Gastrocnemius medialis (tissue), 4 donors: ENCODE results near the gene SMARCD1. TPM values are rescaled to one million over a fixed set of nuclear protein-coding genes. Genes with fewer than 3 reads are reported as not detected.

Source experiments
- ATAC-seq, 2 donors: fragments of 150-250 bp; one replicate each; pipeline ENCODE4 v1.9.1; 2016
- DNase-seq, 2 donors: peaks; one replicate each; pipeline ENCODE4 v3.0.0-alpha.2; 2019
- H3K27ac ChIP-seq, 4 donors: fragments of 200-600 bp; sonication (generic); 1 replicate in 1 of 4; 2 replicates in 3 of 4; pipeline ENCODE4 v1.5.1; 2016 to 2018; ENCODE audit warnings: mild to moderate bottlenecking in 2 of 4, moderate library complexity in 1 of 4
- H3K27me3 ChIP-seq, 3 donors: fragments of 200-600 bp; sonication (generic) in 2 of 3; 1 replicate in 1 of 3; 2 replicates in 2 of 3; pipeline versions ENCODE4 v1.5.1 to v1.6.0; 2016 to 2019; ENCODE audit warnings: mild to moderate bottlenecking in 1 of 3, moderate library complexity in 1 of 3
- H3K36me3 ChIP-seq, 2 donors: fragments of 200-600 bp; sonication (generic) in 1 of 2; one replicate each; pipeline ENCODE4 v1.5.1; 2017 to 2018
- H3K4me1 ChIP-seq, 2 donors: fragments of 200-600 bp; sonication (generic) in 1 of 2; one replicate each; pipeline ENCODE4 v1.5.1; 2016 to 2017; ENCODE audit warnings: mild to moderate bottlenecking in 2 of 2
- H3K4me3 ChIP-seq, 4 donors: fragments of 200-600 bp; sonication (generic) in 3 of 4; 1 replicate in 1 of 4; 2 replicates in 3 of 4; pipeline ENCODE4 v1.5.1; 2016 to 2019; ENCODE audit warnings: mild to moderate bottlenecking in 2 of 4
- H3K9me3 ChIP-seq, 3 donors: fragments of 200-600 bp; sonication (generic) in 2 of 3; 1 replicate in 1 of 3; 2 replicates in 2 of 3; pipeline ENCODE4 v1.5.1; 2016 to 2019
- POLR2A ChIP-seq, 2 donors: fragments of 450-650 bp; IDR thresholded peaks; one replicate each; pipeline ENCODE4 v1.6.1; 2017; ENCODE audit warnings: antibody characterized with exemption in 2 of 2, mild to moderate bottlenecking in 2 of 2, moderate library complexity in 2 of 2
- in situ Hi-C, 4 donors: fragments of 200-750 bp; cut with MboI; loops; one replicate each; pipeline versions ENCODE4 v1.15.0 to v1.8.0; 2017; ENCODE audit warnings: low sequenced_read_pairs in 4 of 4
- intact Hi-C: fragments of 100-400 bp; cut with DNase I; formaldehyde crosslinking; loops from one replicate; pipeline ENCODE4 v1.15.1; 2023; ENCODE audit warnings: low total_unique reads
- total RNA-seq, 4 donors: library from RNA; depleted of rRNA; stranded (reverse); fragments of >200 nt; gene quantifications; one replicate each; pipeline versions ENCODE4 v1.1.0 to v1.2.3, GENCODE V29; 2016
- TF ChIP-seq, protein P1 (sequence below), 5 experiments: fragments of 450-650 bp in 3 of 5; fragments of 200-600 bp in 2 of 5; sonication (generic) in 2 of 5; IDR thresholded peaks in 4 of 5; conservative IDR thresholded peaks in 1 of 5; 1 replicate in 4 of 5; 2 replicates in 1 of 5; pipeline ENCODE4 v1.5.1; 2016 to 2019; ENCODE audit warnings: antibody characterized with exemption in 5 of 5, mild to moderate bottlenecking in 3 of 5, moderate library complexity in 3 of 5

Gene SMARCD1
- total RNA-seq, 4 donors from 2014 or later, result 16.9 to 27.3 (median 20.1) TPM

DNA sequence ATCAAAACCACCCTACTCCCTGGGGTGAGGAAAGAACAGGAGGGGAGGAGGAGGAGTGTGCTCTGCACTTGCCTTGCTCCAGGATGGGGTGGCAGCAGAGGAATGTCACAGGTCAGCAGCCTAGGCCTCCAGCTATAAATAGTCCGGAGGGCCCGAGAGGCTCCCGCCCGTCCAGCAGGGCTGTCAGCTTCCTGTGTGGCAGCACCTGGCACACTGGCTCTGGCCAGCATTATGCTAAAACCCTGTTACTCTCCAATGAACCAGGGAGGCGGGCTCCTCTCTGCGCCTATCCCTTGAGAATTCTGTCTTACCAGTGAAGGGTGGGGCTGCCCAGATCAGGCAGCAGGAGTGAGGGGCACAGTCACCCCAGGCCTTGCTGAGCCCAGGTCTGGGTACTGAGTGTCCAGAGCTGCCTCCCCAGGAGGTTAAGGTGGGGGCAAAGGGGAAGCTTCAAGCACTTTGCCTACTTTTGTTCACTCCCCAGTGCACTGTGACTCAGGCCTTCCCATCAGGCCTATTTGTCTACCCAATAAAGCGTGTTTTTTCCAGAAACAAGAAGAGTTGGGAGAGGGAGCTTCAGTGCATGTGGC is 25.7 kb downstream of the SMARCD1 start:
- peak; percentile 49 to 59 for ATAC-seq
- peak overlapping the region; percentile 45 to 96 (median 50) for H3K4me3 ChIP-seq
- intact Hi-C loops, result loop anchor here (1.0 to 5.0 kb wide), 5 partner anchors 56 to 369 kb away; partner anchors contain the start of genes CERS5, LARP4, RACGAP1 and TMBIM6
- no peaks in the 10 kb centered on the region for H3K9me3 ChIP-seq
- peaks cover 70 to 83% of the 10 kb centered on the region in 2 donors for H3K4me1 ChIP-seq
- peak; percentile 85 to 96 for DNase-seq
- TF ChIP-seq, protein P1, sequence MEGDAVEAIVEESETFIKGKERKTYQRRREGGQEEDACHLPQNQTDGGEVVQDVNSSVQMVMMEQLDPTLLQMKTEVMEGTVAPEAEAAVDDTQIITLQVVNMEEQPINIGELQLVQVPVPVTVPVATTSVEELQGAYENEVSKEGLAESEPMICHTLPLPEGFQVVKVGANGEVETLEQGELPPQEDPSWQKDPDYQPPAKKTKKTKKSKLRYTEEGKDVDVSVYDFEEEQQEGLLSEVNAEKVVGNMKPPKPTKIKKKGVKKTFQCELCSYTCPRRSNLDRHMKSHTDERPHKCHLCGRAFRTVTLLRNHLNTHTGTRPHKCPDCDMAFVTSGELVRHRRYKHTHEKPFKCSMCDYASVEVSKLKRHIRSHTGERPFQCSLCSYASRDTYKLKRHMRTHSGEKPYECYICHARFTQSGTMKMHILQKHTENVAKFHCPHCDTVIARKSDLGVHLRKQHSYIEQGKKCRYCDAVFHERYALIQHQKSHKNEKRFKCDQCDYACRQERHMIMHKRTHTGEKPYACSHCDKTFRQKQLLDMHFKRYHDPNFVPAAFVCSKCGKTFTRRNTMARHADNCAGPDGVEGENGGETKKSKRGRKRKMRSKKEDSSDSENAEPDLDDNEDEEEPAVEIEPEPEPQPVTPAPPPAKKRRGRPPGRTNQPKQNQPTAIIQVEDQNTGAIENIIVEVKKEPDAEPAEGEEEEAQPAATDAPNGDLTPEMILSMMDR (IDR thresholded peaks at IDR 0.05 in 4 of 5, conservative IDR thresholded peaks at IDR 0.05 in 1 of 5), result no peak
- TF ChIP-seq POLR2A (IDR thresholded peaks at IDR 0.05), result peak; percentile 41 to 55
- H3K27me3 ChIP-seq, result no peaks in the 10 kb centered on the region
- H3K36me3 ChIP-seq, result peaks cover 0 to 6% of the 10 kb centered on the region in 2 donors
- peak overlapping the region; percentile 92 to 95 (median 95) for H3K27ac ChIP-seq
- in situ Hi-C loops, result no loop called here

DNA sequence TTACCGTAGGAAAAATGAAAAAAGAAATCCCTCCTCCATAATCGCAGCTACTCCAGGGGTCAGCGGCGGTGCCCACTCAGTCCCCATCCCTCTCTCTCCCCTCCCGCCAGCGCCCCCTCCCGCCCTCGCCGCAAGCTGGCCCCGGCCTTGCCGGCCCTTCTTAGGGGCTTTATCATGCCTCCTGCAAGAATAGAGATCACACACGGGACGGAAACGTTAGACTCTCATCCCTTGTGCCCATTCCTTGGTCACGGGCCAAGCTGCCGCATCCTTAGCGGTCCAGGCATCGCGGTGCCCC is 26.2 kb downstream of the SMARCD1 start:
- Histone ChIP-seq H3K4me1 (peaks cover 67 to 83% of the 10 kb centered on the region in 2 donors), H3K36me3 (peaks cover 0 to 6% of the 10 kb centered on the region in 2 donors), H3K27me3 (no peaks in the 10 kb centered on the region), H3K9me3 (no peaks in the 10 kb centered on the region), H3K27ac (peak overlapping the region; percentile 92 to 95 (median 95)), H3K4me3 (peak overlapping the region; percentile 45 to 96 (median 50))
- in situ Hi-C loops (no loop called here), intact Hi-C loops (loop anchor here (1.0 to 5.0 kb wide), 5 partner anchors 56 to 369 kb away; partner anchors contain the start of genes CERS5, LARP4, RACGAP1 and TMBIM6)
- ATAC-seq, result peak; percentile 1 to 2
- no peak for DNase-seq
- no peak for TF ChIP-seq POLR2A (IDR thresholded peaks at IDR 0.05)
- TF ChIP-seq, protein P1 (IDR thresholded peaks at IDR 0.05 in 4 of 5, conservative IDR thresholded peaks at IDR 0.05 in 1 of 5), result no peak

DNA sequence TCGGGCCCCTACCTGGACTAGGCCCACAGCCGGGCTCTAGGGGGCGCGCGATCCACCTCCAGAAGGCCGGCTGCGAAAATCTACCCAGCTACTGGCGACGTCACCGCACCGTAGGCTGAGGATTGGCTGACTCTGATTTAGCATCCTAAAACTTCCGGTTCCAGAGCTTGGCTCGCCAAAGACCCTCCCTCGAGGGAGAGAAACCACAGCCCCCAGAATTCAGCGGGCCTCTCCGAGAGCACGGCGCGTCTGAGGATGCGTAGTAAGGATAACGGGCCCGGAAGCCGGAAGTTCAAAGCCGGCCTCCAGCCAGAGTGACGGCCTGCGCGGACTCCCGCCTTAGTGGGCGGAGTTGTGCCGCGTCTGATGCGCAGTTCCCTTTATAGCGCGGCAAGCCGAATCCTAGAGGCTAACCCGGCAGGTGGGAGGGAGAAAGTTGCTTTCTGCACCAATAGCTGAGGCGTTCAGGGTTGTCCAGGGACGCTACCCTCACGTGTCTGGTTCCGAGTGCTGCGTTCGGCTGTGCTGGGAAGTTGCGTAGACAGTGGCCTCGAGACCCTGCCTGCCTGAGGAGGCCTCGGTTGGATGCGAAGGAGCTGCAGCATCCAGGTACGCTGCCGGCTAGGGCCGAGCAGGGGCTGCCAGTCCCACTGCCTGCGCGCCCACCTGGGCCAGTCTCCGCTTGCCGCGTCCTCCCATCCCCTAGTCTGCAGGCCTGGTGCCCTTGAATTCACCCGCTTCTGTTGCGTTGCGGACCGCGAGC is 26.7 kb downstream of the SMARCD1 start, which contains the start of gene COX14:
Gene COX14, plus strand, starts transcription at position 544 of the 763 bp plus-strand sequence. CDS start 7,808 bp downstream, outside the sequence.
- in situ Hi-C loops, result no loop called here
- Histone ChIP-seq H3K27me3 (no peaks in the 10 kb centered on the region), H3K36me3 (peaks cover 0 to 3% of the 10 kb centered on the region in 2 donors), H3K9me3 (no peaks in the 10 kb centered on the region), H3K27ac (peak within 1 kb of the TSS; percentile 92 to 95 (median 95)), H3K4me1 (peaks cover 67 to 83% of the 10 kb centered on the region in 2 donors), H3K4me3 (peak within 1 kb of the TSS; percentile 78 to 96 (median 87))
- ATAC-seq, result peak; percentile 76 to 90
- peak; percentile 99 for DNase-seq
- intact Hi-C loops, result loop anchor here (1.0 to 5.0 kb wide), 6 partner anchors 27 to 370 kb away; partner anchors contain the start of genes CERS5, LARP4, RACGAP1 and SMARCD1
- peak; percentile 97 to 99 for TF ChIP-seq POLR2A (IDR thresholded peaks at IDR 0.05)
- TF ChIP-seq, protein P1 (IDR thresholded peaks at IDR 0.05 in 4 of 5, conservative IDR thresholded peaks at IDR 0.05 in 1 of 5), result peak; percentile 70 to 98 (median 90)

DNA sequence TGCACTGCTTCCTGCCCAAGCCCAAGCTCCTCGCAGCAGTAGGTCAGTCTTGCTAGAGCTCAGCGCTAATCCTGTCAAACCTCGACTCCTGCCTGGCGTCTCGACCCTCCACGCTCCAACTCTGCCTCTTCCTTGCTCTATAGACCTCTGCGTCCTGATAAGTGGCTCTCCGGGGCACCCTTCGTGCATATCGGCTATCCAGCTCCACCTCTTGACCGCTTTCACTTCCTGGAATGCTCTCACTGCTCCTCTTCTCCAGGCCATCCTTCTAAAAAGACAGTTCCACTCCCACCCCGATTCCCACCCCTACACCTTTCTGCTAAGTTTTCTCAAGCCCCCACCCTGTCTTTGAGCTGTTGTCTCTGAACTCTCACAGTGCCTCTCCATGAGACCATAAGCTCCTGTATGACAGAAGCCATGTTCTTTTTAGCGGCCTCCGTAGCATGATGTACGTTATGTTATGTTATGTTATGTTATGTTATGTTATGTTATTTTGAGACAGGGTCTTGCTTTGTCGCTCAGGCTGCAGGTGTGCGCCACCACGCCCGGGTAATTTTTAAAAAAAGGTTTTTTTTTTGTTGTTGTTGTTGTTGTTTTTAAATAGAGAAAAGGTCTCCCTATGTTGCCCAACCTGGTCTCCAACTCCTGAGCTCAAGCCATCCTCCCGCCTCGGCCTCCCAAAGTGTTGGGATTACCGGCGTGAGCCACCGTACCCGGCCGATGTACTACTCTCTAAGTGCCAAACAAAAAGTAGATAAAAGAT is 27.5 kb downstream of the SMARCD1 start:
- TF ChIP-seq, protein P1 (IDR thresholded peaks at IDR 0.05 in 4 of 5, conservative IDR thresholded peaks at IDR 0.05 in 1 of 5), result no peak
- TF ChIP-seq POLR2A (IDR thresholded peaks at IDR 0.05), result no peak
- Histone ChIP-seq H3K36me3 (no peaks in the 10 kb centered on the region), H3K4me1 (peaks cover 64 to 83% of the 10 kb centered on the region in 2 donors), H3K4me3 (peak overlapping the region; percentile 78 to 96 (median 87)), H3K27ac (peak overlapping the region; percentile 91 to 95 (median 95)), H3K27me3 (no peaks in the 10 kb centered on the region), H3K9me3 (no peaks in the 10 kb centered on the region)
- ATAC-seq (peak in 1 of 2 donors; percentile 3), DNase-seq (peak in 1 of 2 donors; percentile 29)
- intact Hi-C loops, result loop anchor here (1.0 to 5.0 kb wide), 4 partner anchors 27 to 370 kb away; partner anchors contain the start of genes LARP4, SMARCD1 and TMBIM6
- in situ Hi-C loops, result no loop called here
